HUES64 (cell line): ENCODE measurements around the gene PARD6B.

Experiments
- H3K27ac ChIP-seq: 2 replicates; pipeline ENCODE4 v1.7.0; 2013; ENCODE audit warnings: low read depth, low read length, inconsistent platforms
- H3K27me3 ChIP-seq: 2 replicates; pipeline ENCODE4 v1.6.1; 2013; ENCODE audit warnings: mild to moderate bottlenecking, low read length; ENCODE audit not compliant: insufficient read depth
- H3K36me3 ChIP-seq: 2 replicates; pipeline ENCODE4 v1.6.1; 2013; ENCODE audit warnings: mild to moderate bottlenecking, low read length; ENCODE audit not compliant: insufficient read depth
- H3K4me1 ChIP-seq: 2 replicates; pipeline ENCODE4 v1.6.1; 2013; ENCODE audit warnings: mild to moderate bottlenecking, low read length, moderate library complexity; ENCODE audit not compliant: insufficient read depth
- H3K4me3 ChIP-seq: 2 replicates; pipeline ENCODE4 v1.5.1; 2013; ENCODE audit warnings: mild to moderate bottlenecking, low read length, moderate library complexity
- H3K9ac ChIP-seq: 2 replicates; pipeline ENCODE4 v1.6.1; 2013; ENCODE audit warnings: mild to moderate bottlenecking, low read depth, low read length
- H3K9me3 ChIP-seq: 2 replicates; pipeline ENCODE4 v1.6.1; 2013; ENCODE audit warnings: low read depth, low read length; ENCODE audit not compliant: insufficient read depth
- WGBS: fragments of 150-250, 120-280 bp; methylation state at CpG from one replicate; pipeline ENCODE4 v1.1.7; 2013; ENCODE audit warnings: missing lambda C conversion rate; 5-methylcytosine and 5-hydroxymethylcytosine counted together

PARD6B gene

DNA sequence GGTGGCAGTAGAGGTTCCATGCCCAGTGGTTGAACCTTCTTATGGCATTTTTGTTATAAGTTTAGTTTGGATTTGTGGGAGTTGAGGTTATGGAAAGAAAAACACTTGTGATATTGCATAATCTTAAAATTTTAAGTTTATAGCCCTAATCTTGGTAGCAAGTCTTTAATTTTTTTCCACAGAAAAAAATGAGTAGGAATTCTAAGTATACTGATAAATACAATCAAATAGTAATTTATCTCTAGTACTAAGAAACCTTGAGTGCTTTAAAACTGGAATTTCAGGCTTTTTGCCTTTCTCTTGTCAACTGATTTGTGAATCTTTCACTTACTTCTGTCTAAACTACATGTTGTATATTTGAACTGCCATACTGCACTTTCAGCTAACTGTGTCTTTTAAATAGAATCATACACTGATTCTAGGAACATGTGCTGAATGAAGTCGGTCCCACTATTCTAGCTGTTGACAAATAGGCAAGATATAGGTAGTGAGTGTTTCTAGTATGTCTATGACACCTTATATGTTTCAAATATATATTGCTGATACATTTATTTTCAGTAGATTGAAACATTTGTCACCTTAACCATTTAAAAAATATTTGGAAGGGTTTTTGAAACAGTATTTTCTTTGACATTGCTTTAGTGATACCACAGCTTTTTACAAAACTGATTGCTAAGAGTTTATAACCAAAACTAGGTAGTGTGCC, 2.4 kb downstream of the PARD6B start:
- H3K9ac ChIP-seq, result no peak overlapping the region
- H3K27ac ChIP-seq, result no peak overlapping the region
- H3K4me1 ChIP-seq, result peaks cover 41% of the 10 kb centered on the region
- 100% methylated on average over 1 of the region's 1 CpG for WGBS
- H3K4me3 ChIP-seq, result peak overlapping the region; percentile 34; the same call in 1 of the 2 replicates
- H3K27me3 ChIP-seq, result no peaks in the 10 kb centered on the region
- peaks cover 23% of the 10 kb centered on the region for H3K36me3 ChIP-seq
- H3K9me3 ChIP-seq, result no peaks in the 10 kb centered on the region

DNA sequence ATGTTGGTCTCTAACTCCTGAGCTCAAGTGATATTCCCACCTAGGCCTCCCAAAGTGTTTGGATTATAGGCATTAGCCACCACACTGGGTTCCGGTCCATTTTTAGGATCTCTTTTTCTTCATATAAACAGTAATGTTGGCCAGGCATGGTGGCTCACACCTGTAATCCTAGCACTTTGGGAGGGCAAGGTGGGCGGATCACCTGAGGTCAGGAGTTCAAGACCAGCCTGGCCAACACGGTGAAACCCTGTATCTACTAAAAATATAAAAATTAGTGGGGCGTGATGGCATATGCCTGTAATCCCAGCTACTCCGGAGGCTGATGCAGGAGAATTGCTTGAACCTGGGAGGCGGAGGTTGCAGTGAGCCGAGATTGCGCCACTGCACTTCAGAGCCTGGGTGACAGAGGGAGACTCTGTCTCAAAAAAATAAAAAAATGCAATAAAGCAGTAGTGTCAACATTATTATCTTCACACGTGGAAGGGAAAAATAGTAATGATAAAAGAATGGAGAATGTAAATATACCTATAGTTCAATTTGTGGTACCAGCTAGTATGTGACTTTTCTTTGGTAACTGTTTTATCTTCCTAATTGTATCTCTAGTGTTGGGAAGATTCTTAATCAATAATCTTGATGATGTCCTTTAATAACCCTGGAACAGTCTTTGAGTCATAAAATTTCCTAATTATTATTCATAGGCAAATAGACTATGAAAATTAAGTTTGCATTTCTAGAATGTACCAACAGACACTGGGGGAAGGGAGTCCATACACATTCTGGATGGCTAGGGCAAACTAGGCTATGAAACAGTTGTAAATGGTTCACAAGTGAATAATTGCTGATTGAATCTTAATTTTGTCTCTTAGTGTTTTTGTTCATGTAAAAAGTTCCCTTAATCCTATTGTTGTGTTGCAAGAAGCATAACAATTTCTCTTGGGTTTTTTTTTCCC, 3.6 kb downstream of the PARD6B start:
- no peak overlapping the region for H3K4me3 ChIP-seq
- 0 out of 2 replicates have a peak overlapping the region, but pooled peaks have one; percentile 7 for H3K27ac ChIP-seq
- WGBS, result 90% methylated on average over 9 of the region's 9 CpGs
- no peak overlapping the region for H3K9ac ChIP-seq
- peaks cover 39% of the 10 kb centered on the region for H3K4me1 ChIP-seq
- no peaks in the 10 kb centered on the region for H3K9me3 ChIP-seq
- H3K36me3 ChIP-seq, result peaks cover 29% of the 10 kb centered on the region
- H3K27me3 ChIP-seq, result no peaks in the 10 kb centered on the region

- Histone ChIP-seq H3K4me1 (peaks cover 42% of the 10 kb centered on the region), H3K36me3 (peaks cover 33% of the 10 kb centered on the region), H3K9ac (no peak overlapping the region), H3K27ac (0 out of 2 replicates have a peak overlapping the region, but pooled peaks have one; percentile 7), H3K27me3 (no peaks in the 10 kb centered on the region), H3K9me3 (no peaks in the 10 kb centered on the region), H3K4me3 (no peak overlapping the region)
Measured at GRCh38 chr20:50735813-50736212, 4.4 kb downstream of the PARD6B start.

- peaks cover 39% of the 10 kb centered on the region for H3K36me3 ChIP-seq
- no peaks in the 10 kb centered on the region for H3K27me3 ChIP-seq
- peak overlapping the region; percentile 70 for H3K27ac ChIP-seq
- WGBS, result 44% methylated on average over 2 of the region's 4 CpGs
- no peak overlapping the region for H3K4me3 ChIP-seq
- peaks cover 46% of the 10 kb centered on the region for H3K4me1 ChIP-seq
- H3K9ac ChIP-seq, result peak overlapping the region; percentile 6; the same call in 1 of the 2 replicates
- H3K9me3 ChIP-seq, result no peaks in the 10 kb centered on the region
Measured at GRCh38 chr20:50737352-50737751, 6.0 kb downstream of the PARD6B start.

GRCh38 chr20:50743087-50743486, 11.7 kb downstream of the PARD6B start:
- Histone ChIP-seq H3K4me1 (peaks cover 52% of the 10 kb centered on the region), H3K27ac (no peak overlapping the region)
- 94% methylated on average over 4 of the region's 4 CpGs for WGBS

DNA sequence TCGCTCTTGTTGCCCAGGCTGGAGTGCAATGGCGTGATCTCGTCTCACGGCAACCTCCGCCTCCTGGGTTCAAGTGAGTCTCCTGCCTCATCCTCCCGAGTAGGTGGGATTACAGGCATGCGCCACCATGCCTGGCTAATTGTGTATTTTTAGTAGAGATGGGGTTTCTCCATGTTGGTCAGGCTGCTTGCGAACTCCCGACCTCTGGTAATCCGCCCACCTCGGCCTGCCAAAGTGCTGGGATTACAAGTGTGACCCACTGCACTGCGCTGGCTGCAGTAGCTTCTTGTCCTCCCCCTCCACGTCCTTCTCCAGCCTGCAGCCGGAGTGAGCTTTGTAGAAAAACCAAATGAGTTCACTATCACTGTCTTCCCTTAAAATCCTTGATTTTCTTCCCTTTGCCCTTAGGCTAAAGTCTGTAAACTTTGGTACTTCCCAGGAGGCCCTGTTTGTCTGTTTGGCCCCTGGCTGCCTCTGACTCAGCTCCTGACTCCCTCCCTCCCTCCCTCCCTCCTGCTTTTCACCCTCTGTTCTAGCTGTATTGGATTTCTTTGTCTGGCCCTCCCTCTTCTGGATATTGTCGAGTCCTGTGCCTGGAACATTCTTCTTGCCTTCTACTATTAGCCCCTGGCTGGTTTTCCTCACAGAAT, 12.9 kb downstream of the PARD6B start:
- Histone ChIP-seq H3K4me3 (no peak overlapping the region), H3K36me3 (peaks cover 32% of the 10 kb centered on the region), H3K9me3 (no peaks in the 10 kb centered on the region), H3K4me1 (peaks cover 46% of the 10 kb centered on the region), H3K9ac (peak overlapping the region; percentile 47; the same call in 1 of the 2 replicates), H3K27ac (peak overlapping the region; percentile 83), H3K27me3 (no peaks in the 10 kb centered on the region)
- 68% methylated on average over 15 of the region's 15 CpGs for WGBS

More at GRCh38 chr20:50743087-50743486, 11.7 kb downstream of the PARD6B start:
- Histone ChIP-seq H3K4me3 (no peak overlapping the region), H3K9me3 (no peaks in the 10 kb centered on the region), H3K27me3 (no peaks in the 10 kb centered on the region), H3K9ac (no peak overlapping the region), H3K36me3 (peaks cover 35% of the 10 kb centered on the region)

- Histone ChIP-seq H3K27ac (no peak overlapping the region), H3K36me3 (peaks cover 37% of the 10 kb centered on the region), H3K4me3 (no peak overlapping the region), H3K27me3 (no peaks in the 10 kb centered on the region), H3K9ac (no peak overlapping the region), H3K4me1 (peaks cover 32% of the 10 kb centered on the region), H3K9me3 (no peaks in the 10 kb centered on the region)
- WGBS, result 95% methylated on average over 1 of the region's 2 CpGs
Measured at GRCh38 chr20:50745634-50746137, 14.3 kb downstream of the PARD6B start.

DNA sequence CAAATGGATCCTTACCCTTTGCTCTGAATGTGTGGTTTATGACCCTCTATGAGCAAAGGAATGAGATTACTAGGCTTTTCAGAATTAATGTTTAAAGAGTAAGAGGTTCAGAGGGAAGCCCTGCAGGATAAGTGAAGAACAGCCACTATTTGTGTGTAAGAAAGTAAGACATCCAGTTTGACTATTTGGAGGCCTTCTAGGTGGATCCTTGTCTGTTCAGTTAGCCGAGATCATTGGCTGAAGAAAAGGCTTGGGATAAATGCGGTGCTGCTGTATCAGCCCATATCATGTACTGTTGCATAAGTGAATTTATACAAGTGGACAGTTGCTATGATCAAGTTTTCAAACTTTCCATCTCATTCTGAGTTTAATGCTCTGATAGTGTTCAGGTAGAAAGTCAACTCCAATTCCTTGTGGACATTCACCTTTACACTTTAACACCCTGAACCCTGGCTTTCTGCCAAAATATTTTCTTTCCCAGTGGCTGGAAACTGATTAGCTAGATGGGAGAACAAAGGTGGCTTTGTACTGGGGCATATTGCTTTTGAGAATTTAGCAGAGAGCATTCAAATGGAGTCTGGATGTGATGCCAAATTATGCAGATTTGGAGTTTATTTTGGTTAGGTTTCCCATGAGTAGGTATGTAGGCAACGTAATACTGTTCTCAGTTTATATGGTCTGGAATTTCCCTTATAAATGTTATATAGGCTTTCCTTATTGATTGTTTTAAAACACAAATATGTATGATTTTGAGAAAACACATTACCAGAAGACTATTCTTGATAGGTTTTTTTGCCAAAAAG, 15.0 kb downstream of the PARD6B start:
- WGBS, result 91% methylated on average over 3 of the region's 3 CpGs
- Histone ChIP-seq H3K27me3 (no peaks in the 10 kb centered on the region), H3K4me1 (peaks cover 31% of the 10 kb centered on the region), H3K27ac (no peak overlapping the region), H3K36me3 (peaks cover 38% of the 10 kb centered on the region), H3K9me3 (no peaks in the 10 kb centered on the region), H3K4me3 (no peak overlapping the region), H3K9ac (no peak overlapping the region)

GRCh38 chr20:50747275-50747674, 15.9 kb downstream of the PARD6B start:
- Histone ChIP-seq H3K9me3 (no peaks in the 10 kb centered on the region), H3K36me3 (peaks cover 41% of the 10 kb centered on the region), H3K27ac (no peak overlapping the region), H3K4me3 (no peak overlapping the region), H3K27me3 (no peaks in the 10 kb centered on the region), H3K4me1 (peaks cover 28% of the 10 kb centered on the region), H3K9ac (no peak overlapping the region)
- WGBS, result 96% methylated on average over 2 of the region's 2 CpGs

- peaks cover 50% of the 10 kb centered on the region for H3K36me3 ChIP-seq
- no peaks in the 10 kb centered on the region for H3K27me3 ChIP-seq
- no peak overlapping the region for H3K9ac ChIP-seq
- H3K27ac ChIP-seq, result no peak overlapping the region
- H3K4me3 ChIP-seq, result no peak overlapping the region
- 91% methylated on average over 8 of the region's 8 CpGs for WGBS
- peaks cover 18% of the 10 kb centered on the region for H3K4me1 ChIP-seq
- H3K9me3 ChIP-seq, result no peaks in the 10 kb centered on the region
Measured at GRCh38 chr20:50750145-50750671, 18.8 kb downstream of the PARD6B start.
